ENCODE measurements around the gene TTPAL.

DNA sequence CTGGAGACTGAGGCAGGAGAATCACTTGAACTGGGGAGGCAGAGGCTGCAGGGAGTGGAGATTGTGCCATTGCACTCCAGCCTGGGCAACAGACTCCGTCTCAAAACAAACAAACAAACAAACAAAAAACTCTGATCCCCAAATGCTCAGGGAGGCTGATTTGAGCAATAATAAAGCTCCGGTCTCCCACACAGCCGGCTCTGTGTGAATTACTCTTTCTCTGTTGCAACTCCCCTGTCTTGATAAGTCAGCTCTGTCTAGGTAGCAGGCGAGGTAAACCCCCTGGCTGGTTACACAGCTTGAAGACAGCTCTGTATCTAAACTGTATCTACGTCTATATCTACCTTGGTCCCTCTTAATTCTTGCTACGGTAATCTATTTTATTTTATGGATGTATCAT, 52.6 kb downstream of the TTPAL start:
- TF ChIP-seq, protein P1, sequence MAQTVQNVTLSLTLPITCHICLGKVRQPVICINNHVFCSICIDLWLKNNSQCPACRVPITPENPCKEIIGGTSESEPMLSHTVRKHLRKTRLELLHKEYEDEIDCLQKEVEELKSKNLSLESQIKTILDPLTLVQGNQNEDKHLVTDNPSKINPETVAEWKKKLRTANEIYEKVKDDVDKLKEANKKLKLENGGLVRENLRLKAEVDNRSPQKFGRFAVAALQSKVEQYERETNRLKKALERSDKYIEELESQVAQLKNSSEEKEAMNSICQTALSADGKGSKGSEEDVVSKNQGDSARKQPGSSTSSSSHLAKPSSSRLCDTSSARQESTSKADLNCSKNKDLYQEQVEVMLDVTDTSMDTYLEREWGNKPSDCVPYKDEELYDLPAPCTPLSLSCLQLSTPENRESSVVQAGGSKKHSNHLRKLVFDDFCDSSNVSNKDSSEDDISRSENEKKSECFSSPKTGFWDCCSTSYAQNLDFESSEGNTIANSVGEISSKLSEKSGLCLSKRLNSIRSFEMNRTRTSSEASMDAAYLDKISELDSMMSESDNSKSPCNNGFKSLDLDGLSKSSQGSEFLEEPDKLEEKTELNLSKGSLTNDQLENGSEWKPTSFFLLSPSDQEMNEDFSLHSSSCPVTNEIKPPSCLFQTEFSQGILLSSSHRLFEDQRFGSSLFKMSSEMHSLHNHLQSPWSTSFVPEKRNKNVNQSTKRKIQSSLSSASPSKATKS (CRISPR knock-in tag; IDR thresholded peaks at IDR 0.05), result no peak
- TF ChIP-seq, protein P2, sequence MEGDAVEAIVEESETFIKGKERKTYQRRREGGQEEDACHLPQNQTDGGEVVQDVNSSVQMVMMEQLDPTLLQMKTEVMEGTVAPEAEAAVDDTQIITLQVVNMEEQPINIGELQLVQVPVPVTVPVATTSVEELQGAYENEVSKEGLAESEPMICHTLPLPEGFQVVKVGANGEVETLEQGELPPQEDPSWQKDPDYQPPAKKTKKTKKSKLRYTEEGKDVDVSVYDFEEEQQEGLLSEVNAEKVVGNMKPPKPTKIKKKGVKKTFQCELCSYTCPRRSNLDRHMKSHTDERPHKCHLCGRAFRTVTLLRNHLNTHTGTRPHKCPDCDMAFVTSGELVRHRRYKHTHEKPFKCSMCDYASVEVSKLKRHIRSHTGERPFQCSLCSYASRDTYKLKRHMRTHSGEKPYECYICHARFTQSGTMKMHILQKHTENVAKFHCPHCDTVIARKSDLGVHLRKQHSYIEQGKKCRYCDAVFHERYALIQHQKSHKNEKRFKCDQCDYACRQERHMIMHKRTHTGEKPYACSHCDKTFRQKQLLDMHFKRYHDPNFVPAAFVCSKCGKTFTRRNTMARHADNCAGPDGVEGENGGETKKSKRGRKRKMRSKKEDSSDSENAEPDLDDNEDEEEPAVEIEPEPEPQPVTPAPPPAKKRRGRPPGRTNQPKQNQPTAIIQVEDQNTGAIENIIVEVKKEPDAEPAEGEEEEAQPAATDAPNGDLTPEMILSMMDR (IDR thresholded peaks at IDR 0.05 in 2 of 3, conservative IDR thresholded peaks at IDR 0.05 in 1 of 3; ENCODE audit: insufficient read depth in 2 of 3, low read depth in 1 of 3, low read length in 3 of 3), result no peak
- no peak for TF ChIP-seq RAD21 (CRISPR knock-in tag; conservative IDR thresholded peaks at IDR 0.05 in 1 of 2, IDR thresholded peaks at IDR 0.05 in 1 of 2)
- TF ChIP-seq IRF1 (CRISPR knock-in tag; IDR thresholded peaks at IDR 0.05; ENCODE audit: borderline replicate concordance), result no peak
- no peak for TF ChIP-seq CBFB (CRISPR knock-in tag; IDR thresholded peaks at IDR 0.05)
- no peak for TF ChIP-seq TCF7 (IDR thresholded peaks at IDR 0.05; ENCODE audit: borderline replicate concordance)
- TF ChIP-seq, protein P3, sequence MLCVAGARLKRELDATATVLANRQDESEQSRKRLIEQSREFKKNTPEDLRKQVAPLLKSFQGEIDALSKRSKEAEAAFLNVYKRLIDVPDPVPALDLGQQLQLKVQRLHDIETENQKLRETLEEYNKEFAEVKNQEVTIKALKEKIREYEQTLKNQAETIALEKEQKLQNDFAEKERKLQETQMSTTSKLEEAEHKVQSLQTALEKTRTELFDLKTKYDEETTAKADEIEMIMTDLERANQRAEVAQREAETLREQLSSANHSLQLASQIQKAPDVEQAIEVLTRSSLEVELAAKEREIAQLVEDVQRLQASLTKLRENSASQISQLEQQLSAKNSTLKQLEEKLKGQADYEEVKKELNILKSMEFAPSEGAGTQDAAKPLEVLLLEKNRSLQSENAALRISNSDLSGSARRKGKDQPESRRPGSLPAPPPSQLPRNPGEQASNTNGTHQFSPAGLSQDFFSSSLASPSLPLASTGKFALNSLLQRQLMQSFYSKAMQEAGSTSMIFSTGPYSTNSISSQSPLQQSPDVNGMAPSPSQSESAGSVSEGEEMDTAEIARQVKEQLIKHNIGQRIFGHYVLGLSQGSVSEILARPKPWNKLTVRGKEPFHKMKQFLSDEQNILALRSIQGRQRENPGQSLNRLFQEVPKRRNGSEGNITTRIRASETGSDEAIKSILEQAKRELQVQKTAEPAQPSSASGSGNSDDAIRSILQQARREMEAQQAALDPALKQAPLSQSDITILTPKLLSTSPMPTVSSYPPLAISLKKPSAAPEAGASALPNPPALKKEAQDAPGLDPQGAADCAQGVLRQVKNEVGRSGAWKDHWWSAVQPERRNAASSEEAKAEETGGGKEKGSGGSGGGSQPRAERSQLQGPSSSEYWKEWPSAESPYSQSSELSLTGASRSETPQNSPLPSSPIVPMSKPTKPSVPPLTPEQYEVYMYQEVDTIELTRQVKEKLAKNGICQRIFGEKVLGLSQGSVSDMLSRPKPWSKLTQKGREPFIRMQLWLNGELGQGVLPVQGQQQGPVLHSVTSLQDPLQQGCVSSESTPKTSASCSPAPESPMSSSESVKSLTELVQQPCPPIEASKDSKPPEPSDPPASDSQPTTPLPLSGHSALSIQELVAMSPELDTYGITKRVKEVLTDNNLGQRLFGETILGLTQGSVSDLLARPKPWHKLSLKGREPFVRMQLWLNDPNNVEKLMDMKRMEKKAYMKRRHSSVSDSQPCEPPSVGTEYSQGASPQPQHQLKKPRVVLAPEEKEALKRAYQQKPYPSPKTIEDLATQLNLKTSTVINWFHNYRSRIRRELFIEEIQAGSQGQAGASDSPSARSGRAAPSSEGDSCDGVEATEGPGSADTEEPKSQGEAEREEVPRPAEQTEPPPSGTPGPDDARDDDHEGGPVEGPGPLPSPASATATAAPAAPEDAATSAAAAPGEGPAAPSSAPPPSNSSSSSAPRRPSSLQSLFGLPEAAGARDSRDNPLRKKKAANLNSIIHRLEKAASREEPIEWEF (CRISPR knock-in tag; IDR thresholded peaks at IDR 0.05), result no peak
- TF ChIP-seq, protein P4, sequence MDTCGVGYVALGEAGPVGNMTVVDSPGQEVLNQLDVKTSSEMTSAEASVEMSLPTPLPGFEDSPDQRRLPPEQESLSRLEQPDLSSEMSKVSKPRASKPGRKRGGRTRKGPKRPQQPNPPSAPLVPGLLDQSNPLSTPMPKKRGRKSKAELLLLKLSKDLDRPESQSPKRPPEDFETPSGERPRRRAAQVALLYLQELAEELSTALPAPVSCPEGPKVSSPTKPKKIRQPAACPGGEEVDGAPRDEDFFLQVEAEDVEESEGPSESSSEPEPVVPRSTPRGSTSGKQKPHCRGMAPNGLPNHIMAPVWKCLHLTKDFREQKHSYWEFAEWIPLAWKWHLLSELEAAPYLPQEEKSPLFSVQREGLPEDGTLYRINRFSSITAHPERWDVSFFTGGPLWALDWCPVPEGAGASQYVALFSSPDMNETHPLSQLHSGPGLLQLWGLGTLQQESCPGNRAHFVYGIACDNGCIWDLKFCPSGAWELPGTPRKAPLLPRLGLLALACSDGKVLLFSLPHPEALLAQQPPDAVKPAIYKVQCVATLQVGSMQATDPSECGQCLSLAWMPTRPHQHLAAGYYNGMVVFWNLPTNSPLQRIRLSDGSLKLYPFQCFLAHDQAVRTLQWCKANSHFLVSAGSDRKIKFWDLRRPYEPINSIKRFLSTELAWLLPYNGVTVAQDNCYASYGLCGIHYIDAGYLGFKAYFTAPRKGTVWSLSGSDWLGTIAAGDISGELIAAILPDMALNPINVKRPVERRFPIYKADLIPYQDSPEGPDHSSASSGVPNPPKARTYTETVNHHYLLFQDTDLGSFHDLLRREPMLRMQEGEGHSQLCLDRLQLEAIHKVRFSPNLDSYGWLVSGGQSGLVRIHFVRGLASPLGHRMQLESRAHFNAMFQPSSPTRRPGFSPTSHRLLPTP (IDR thresholded peaks at IDR 0.05; ENCODE audit: borderline replicate concordance, extremely low read depth, insufficient read length), result no peak
- no peak for TF ChIP-seq ZNF431 (CRISPR knock-in tag; IDR thresholded peaks at IDR 0.05)
- TF ChIP-seq JUN (IDR thresholded peaks at IDR 0.05; ENCODE audit: borderline replicate concordance, low read depth, low read length), result no peak
- no peak for TF ChIP-seq JUN (CRISPR knock-in tag; IDR thresholded peaks at IDR 0.05; ENCODE audit: borderline replicate concordance)

Measured in K562 (cell line).